ENCODE data around the gene SLX9. TPM values are rescaled to one million over a fixed set of nuclear protein-coding genes. Genes with fewer than 3 reads are reported as not detected.
"Not testable (repeated sequence)": the region's sequence is repeated elsewhere in the genome, so short reads cannot be mapped to it uniquely, and the experiment has no call there.

Gene SLX9
- total RNA-seq, 4 donors from 2014 or later: 11.9 to 26.2 (median 16.1) TPM

- ATAC-seq (ENCODE audit: low FRiP score) (no peak), DNase-seq (ENCODE audit: low spot score) (no peak)
- no peak for TF ChIP-seq CTCF (IDR thresholded peaks at IDR 0.05)
Measured at GRCh38 chr21:45021428-45022347, 81.9 kb downstream of the SLX9 start.

GRCh38 chr21:45022348-45022675 lies 82.5 kb downstream of the SLX9 start:
- DNase-seq (ENCODE audit: low spot score): no peak
- no peak for TF ChIP-seq CTCF (IDR thresholded peaks at IDR 0.05)

GRCh38 chr21:45022736-45023135 lies 82.9 kb downstream of the SLX9 start:
- DNase-seq (ENCODE audit: low spot score): no peak
- TF ChIP-seq CTCF (IDR thresholded peaks at IDR 0.05): no peak
- no peak for ATAC-seq (ENCODE audit: low FRiP score)

More at GRCh38 chr21:45022348-45022675, 82.5 kb downstream of the SLX9 start:
- no peak for ATAC-seq (ENCODE audit: low FRiP score)

- DNase-seq (ENCODE audit: low spot score); ATAC-seq (ENCODE audit: low FRiP score): not testable (repeated sequence)
Measured at GRCh38 chr21:45024516-45024915, 84.7 kb downstream of the SLX9 start.

GRCh38 chr21:45026066-45026745 lies 86.4 kb downstream of the SLX9 start:
- ATAC-seq (ENCODE audit: low FRiP score) (no peak), DNase-seq (ENCODE audit: low spot score) (no peak)
- no peak for TF ChIP-seq CTCF (IDR thresholded peaks at IDR 0.05)

Other genes starting within 250 kb of the SLX9 start
- gene KRTAP10-12, start 242.9 kb upstream of the SLX9 start, total RNA-seq: not detected
- under 1 TPM in 1 of 4 donors, not detected in 3; 0.19 TPM for gene TSPEAR, start 228.5 kb upstream of the SLX9 start, total RNA-seq
- gene UBE2G2, start 138.2 kb upstream of the SLX9 start, total RNA-seq: 100 to 1,000 TPM in 3 of 4 donors, 10 to 100 TPM in 1; 95.8 to 187 (median 103) TPM
- 10 to 100 TPM; 55.5 to 62.9 (median 60.2) TPM for gene SUMO3, start 122.0 kb upstream of the SLX9 start, total RNA-seq
- 100 to 1,000 TPM; 200 to 241 (median 214) TPM for gene PTTG1IP, start 66.3 kb upstream of the SLX9 start, total RNA-seq
- gene ITGB2, start 19.1 kb upstream of the SLX9 start, total RNA-seq: 100 to 1,000 TPM in 3 of 4 donors, 10 to 100 TPM in 1; 98.5 to 581 (median 217) TPM
- 10 to 100 TPM; 17.3 to 38.3 (median 23.3) TPM for gene ADARB1, start 134.6 kb downstream of the SLX9 start, total RNA-seq

Measured in omental fat pad (tissue), 4 donors.